ENCODE data around the gene BCL11A.
A peak's percentile ranks its signal among the peaks of the same experiment; 100 is the strongest.

Gene BCL11A

GRCh38 chr2:60544062-60544461 lies 9.4 kb downstream of the BCL11A start:
- peak; percentile 95 for DNase-seq

GRCh38 chr2:60541056-60541651 lies 12.3 kb downstream of the BCL11A start:
- DNase-seq = no peak

- no peak for DNase-seq
Observed at GRCh38 chr2:60540074-60540473, 13.4 kb downstream of the BCL11A start.

- DNase-seq = no peak
Observed at GRCh38 chr2:60539140-60539539, 14.3 kb downstream of the BCL11A start.

GRCh38 chr2:60538101-60538500 lies 15.4 kb downstream of the BCL11A start:
- no peak for DNase-seq

- DNase-seq = no peak
Observed at GRCh38 chr2:60536746-60537145, 16.7 kb downstream of the BCL11A start.

GRCh38 chr2:60535685-60536312 lies 17.7 kb downstream of the BCL11A start:
- no peak for DNase-seq

- DNase-seq = no peak
Observed at GRCh38 chr2:60534892-60535684, 18.4 kb downstream of the BCL11A start.

- no peak for DNase-seq
Observed at GRCh38 chr2:60534052-60534685, 19.3 kb downstream of the BCL11A start.

- DNase-seq = peak; percentile 90
Observed at GRCh38 chr2:60533101-60534051, 20.1 kb downstream of the BCL11A start.

- peak; percentile 63 for DNase-seq
Observed at GRCh38 chr2:60532421-60532820, 21.0 kb downstream of the BCL11A start.

- no peak for DNase-seq
Observed at GRCh38 chr2:60531701-60532133, 21.7 kb downstream of the BCL11A start.

GRCh38 chr2:60530660-60531281 lies 22.7 kb downstream of the BCL11A start:
- peak; percentile 74 for DNase-seq

- no peak for DNase-seq
Observed at GRCh38 chr2:60529785-60530627, 23.4 kb downstream of the BCL11A start.

GRCh38 chr2:60529136-60529784 lies 24.2 kb downstream of the BCL11A start:
- no peak for DNase-seq

- peak; percentile 48 for DNase-seq
Observed at GRCh38 chr2:60528281-60529020, 25.0 kb downstream of the BCL11A start.

- DNase-seq = peak; percentile 82
Observed at GRCh38 chr2:60527762-60528161, 25.7 kb downstream of the BCL11A start.

GRCh38 chr2:60526623-60527022 lies 26.8 kb downstream of the BCL11A start:
- no peak for DNase-seq

- no peak for DNase-seq
Observed at GRCh38 chr2:60525899-60526298, 27.6 kb downstream of the BCL11A start.

GRCh38 chr2:60524874-60525273 lies 28.6 kb downstream of the BCL11A start:
- no peak for DNase-seq

Measured in fibroblast of skin of right quadriceps (primary cell).